Measurements from ENCODE around the gene APOBEC3C. TPM values are rescaled to one million over a fixed set of nuclear protein-coding genes. Genes with fewer than 3 reads are reported as not detected.

APOBEC3C gene
- total and polyA plus RNA-seq, 2 of the 4 experiments (the other 2 are of a cell fraction) = 6.6 to 32.0 TPM

GRCh38 chr22:39024519-39025308, 10.7 kb downstream of the APOBEC3C start:
- H3K4me2 ChIP-seq (ENCODE audit: low read depth, low read length) = no peak overlapping the region
- H3K23ac ChIP-seq (ENCODE audit: low read depth, low read length) = no peak overlapping the region
- H3K79me1 ChIP-seq (ENCODE audit: low read depth in 1 of 2, low read length in 2 of 2) = peaks cover 0 to 7% of the 10 kb centered on the region in 2 experiments; a peak in 2 of 4 replicates
- no peak overlapping the region for H3K56ac ChIP-seq (ENCODE audit: extremely low read depth, insufficient read depth, low read length)
- H3K4me3 ChIP-seq (ENCODE audit: insufficient read depth, low read depth, low read length) = no peak overlapping the region
- no peaks in the 10 kb centered on the region for H3K27me3 ChIP-seq (ENCODE audit: control insufficient read depth, insufficient read depth, low read length)
- H4K20me1 ChIP-seq (ENCODE audit: insufficient read depth, low read length) = no peaks in the 10 kb centered on the region
- no peak overlapping the region for H2BK5ac ChIP-seq (ENCODE audit: low read depth, low read length, poor library complexity, severe bottlenecking)
- H3K27ac ChIP-seq (ENCODE audit: insufficient read depth, low read length) = no peak overlapping the region
- WGBS, 2 experiments (ENCODE audit: extremely low coverage in 2 of 2, insufficient read length in 1 of 2) = 87% methylated on average over 3 of the region's 15 CpGs; no CpG with 5 or more reads in 1 of the 2 experiments
- H3K4me1 ChIP-seq (ENCODE audit: control insufficient read depth, insufficient read depth, low read length) = peaks cover 8% of the 10 kb centered on the region
- H2BK20ac ChIP-seq (ENCODE audit: low read depth, low read length) = no peak overlapping the region
- DNase-seq (no peak), ATAC-seq (ENCODE audit: low read depth) (no peak)
- intact Hi-C loops (cut with micrococcal nuclease) = no loop called here
- ChIA-PET CTCF (no interaction called here), POLR2A (ENCODE audit: unreplicated experiment) (no interaction called here)
- no peak overlapping the region for H2BK120ac ChIP-seq (ENCODE audit: low read depth, low read length)
- peaks cover 4% of the 10 kb centered on the region; the same call in 1 of the 2 replicates for H3K9me1 ChIP-seq (ENCODE audit: insufficient read depth, low read length)
- peaks cover 4% of the 10 kb centered on the region; the same call in 1 of the 2 replicates for H3K36me3 ChIP-seq (ENCODE audit: control insufficient read depth, insufficient read depth, low read length)
- H3K4ac ChIP-seq (ENCODE audit: low read depth, low read length) = no peak overlapping the region
- H3K14ac ChIP-seq (replicated peaks; ENCODE audit: low read depth, low read length) = no peak overlapping the region
- BruUV-seq (replicated peaks) = no TSS peak
- in situ Hi-C loops (cut with MboI; ENCODE audit: low sequenced_read_pairs) = no loop called here
- H3K9ac ChIP-seq (ENCODE audit: low read depth, low read length) = no peak overlapping the region
- H2AK9ac ChIP-seq (replicated peaks; ENCODE audit: low read depth, low read length, poor library complexity) = no peak overlapping the region
- no peak overlapping the region for H4K91ac ChIP-seq (ENCODE audit: insufficient read depth, low read depth, low read length)
- H4K8ac ChIP-seq (ENCODE audit: low read depth in 2 of 2, low read length in 2 of 2) = no peak overlapping the region
- no peak overlapping the region for H3K18ac ChIP-seq (ENCODE audit: low read depth, low read length)
- no peak overlapping the region for H2AK5ac ChIP-seq (ENCODE audit: low read depth, low read length)
- H3K9me3 ChIP-seq (ENCODE audit: control insufficient read depth, insufficient read depth, low read length) = no peaks in the 10 kb centered on the region
- no peak overlapping the region for H2BK15ac ChIP-seq (ENCODE audit: low read depth, low read length)
- H2AFZ ChIP-seq (replicated peaks; ENCODE audit: low read length, poor library complexity) = no peak overlapping the region
- no peak overlapping the region for H4K5ac ChIP-seq (ENCODE audit: low read depth, low read length)
- dilution Hi-C loops (cut with HindIII; ENCODE audit: low sequenced_read_pairs, unreplicated experiment) = no loop called here
- no peak for TF ChIP-seq USF2 (IDR thresholded peaks at IDR 0.05; ENCODE audit: low read depth, low read length)
- no peak for TF ChIP-seq BHLHE40 (IDR thresholded peaks at IDR 0.05; ENCODE audit: low read depth, low read length)
- no peak for TF ChIP-seq CTCF (conservative IDR thresholded peaks at IDR 0.05; ENCODE audit: low read depth, low read length)
- TF ChIP-seq SMC3 (IDR thresholded peaks at IDR 0.05; ENCODE audit: low read depth, low read length) = no peak
- TF ChIP-seq NFE2L2 (IDR thresholded peaks at IDR 0.05; ENCODE audit: low read depth, low read length) = no peak
- TF ChIP-seq ELK1 (IDR thresholded peaks at IDR 0.05; ENCODE audit: borderline replicate concordance, low read depth, low read length) = no peak
- no peak for TF ChIP-seq FOS (IDR thresholded peaks at IDR 0.05; ENCODE audit: low read depth, low read length)
- TF ChIP-seq RFX5 (IDR thresholded peaks at IDR 0.05; ENCODE audit: low read depth, low read length) = no peak
- no peak for TF ChIP-seq MAZ (IDR thresholded peaks at IDR 0.05; ENCODE audit: borderline replicate concordance, low read depth, low read length)
- no peak for TF ChIP-seq RCOR1 (IDR thresholded peaks at IDR 0.05; ENCODE audit: insufficient replicate concordance, low read length)
- TF ChIP-seq RAD21 (IDR thresholded peaks at IDR 0.05; ENCODE audit: low read length) = no peak
- TF ChIP-seq MAFK (IDR thresholded peaks at IDR 0.05; ENCODE audit: low read depth, low read length) = no peak
- TF ChIP-seq CEBPB (IDR thresholded peaks at IDR 0.05; ENCODE audit: low read depth, low read length) = no peak
- no peak for TF ChIP-seq MXI1 (IDR thresholded peaks at IDR 0.05; ENCODE audit: borderline replicate concordance, low read depth, low read length)
- TF ChIP-seq CHD1 (IDR thresholded peaks at IDR 0.05; ENCODE audit: low read depth, low read length) = no peak
